Spleen (tissue), 7 donors: ENCODE measurements around the gene GM2A.

Experiments used
- CTCF ChIP-seq, 11 experiments: fragments of 200-600 bp in 7 of 11; fragments of 450-650 bp in 4 of 11; sonication (generic) in 4 of 11; IDR thresholded peaks in 8 of 11; conservative IDR thresholded peaks in 3 of 11; 1 replicate in 7 of 11; 2 replicates in 4 of 11; pipeline versions ENCODE4 v1.4.0 to v1.8.0; 2016 to 2021; ENCODE audit warnings: antibody characterized with exemption in 11 of 11, inconsistent platforms in 4 of 11, mild to moderate bottlenecking in 1 of 11
- POLR2A ChIP-seq, 3 donors: fragments of 450-650 bp; IDR thresholded peaks; one replicate each; pipeline ENCODE4 v1.5.1; 2017; ENCODE audit warnings: antibody characterized with exemption in 3 of 3, mild to moderate bottlenecking in 1 of 3
- POLR2AphosphoS5 ChIP-seq, 3 donors: sonication (generic); formaldehyde crosslinking; IDR thresholded peaks; one replicate each; pipeline ENCODE4 v1.5.1; 2017; ENCODE audit warnings: antibody characterized with exemption in 3 of 3
- donor health status: DM: no; HTN: no; CAD: no; lungs with moderate emphysema.
- donor health status: DM: no; HTN: no; CAD: no.
- donor health status: DM: no; HTN: no; CAD: no.

- TF ChIP-seq CTCF (IDR thresholded peaks at IDR 0.05 in 8 of 11, conservative IDR thresholded peaks at IDR 0.05 in 3 of 11) (no peak), POLR2A (IDR thresholded peaks at IDR 0.05) (no peak), POLR2AphosphoS5 (IDR thresholded peaks at IDR 0.05) (no peak)
Measured at GRCh38 chr5:151313357-151313756, 60.4 kb downstream of the GM2A start.
